Breast epithelium (tissue), 4 donors: ENCODE results near the gene FADD. TPM values are rescaled to one million over a fixed set of nuclear protein-coding genes. Genes with fewer than 3 reads are reported as not detected.

Experiments used
- DNase-seq, 2 donors: peaks; one replicate each; pipeline ENCODE4 v3.0.0-alpha.2; 2019; ENCODE audit warnings: low spot score in 2 of 2
- H3K27ac ChIP-seq, 2 donors: fragments of 200-600 bp; sonication (generic) in 1 of 2; one replicate each; pipeline ENCODE4 v1.5.1; 2016 to 2019; ENCODE audit warnings: mild to moderate bottlenecking in 1 of 2
- H3K27me3 ChIP-seq, 2 donors: fragments of 200-600 bp; sonication (generic) in 1 of 2; one replicate each; pipeline versions ENCODE4 v1.5.1 to v1.6.0; 2017 to 2019; ENCODE audit warnings: control low read depth in 1 of 2, mild to moderate bottlenecking in 1 of 2
- H3K36me3 ChIP-seq: fragments of 200-600 bp; one replicate; pipeline ENCODE4 v1.5.1; 2019
- H3K4me1 ChIP-seq, 2 donors: fragments of 200-600 bp; sonication (generic); one replicate each; pipeline ENCODE4 v1.5.1; 2016 to 2019; ENCODE audit warnings: control low read depth in 1 of 2
- H3K4me3 ChIP-seq, 3 donors: fragments of 200-600 bp; sonication (generic); 1 replicate in 2 of 3; 2 replicates in 1 of 3; pipeline ENCODE4 v1.5.1; 2016 to 2019; ENCODE audit warnings: mild to moderate bottlenecking in 3 of 3, moderate library complexity in 2 of 3
- H3K9me3 ChIP-seq, 2 donors: fragments of 200-600 bp; sonication (generic) in 1 of 2; one replicate each; pipeline ENCODE4 v1.5.1; 2016 to 2019; ENCODE audit warnings: control low read depth in 1 of 2
- POLR2A ChIP-seq: fragments of 450-650 bp; IDR thresholded peaks from one replicate; pipeline ENCODE4 v1.6.1; 2016; ENCODE audit warnings: antibody characterized with exemption, mild to moderate bottlenecking, moderate library complexity
- POLR2AphosphoS5 ChIP-seq, 3 donors: sonication (generic); formaldehyde crosslinking; IDR thresholded peaks; one replicate each; pipeline ENCODE4 v1.6.1; 2017; ENCODE audit warnings: antibody characterized with exemption in 3 of 3
- intact Hi-C: fragments of 100-400 bp; cut with DNase I; formaldehyde crosslinking; loops from one replicate; pipeline ENCODE4 v1.15.1; 2023; ENCODE audit warnings: low total_unique reads
- total RNA-seq, 3 donors: library from RNA; depleted of rRNA; stranded (reverse); fragments of >200 nt; gene quantifications; one replicate each; pipeline ENCODE4 v1.1.0, GENCODE V29; 2016
- TF ChIP-seq, protein P1 (sequence below), 3 donors: fragments of 450-650 bp; IDR thresholded peaks; one replicate each; pipeline ENCODE4 v1.5.1; 2016 to 2017; ENCODE audit warnings: antibody characterized with exemption in 3 of 3, mild to moderate bottlenecking in 3 of 3, moderate library complexity in 3 of 3

FADD gene, protein sequence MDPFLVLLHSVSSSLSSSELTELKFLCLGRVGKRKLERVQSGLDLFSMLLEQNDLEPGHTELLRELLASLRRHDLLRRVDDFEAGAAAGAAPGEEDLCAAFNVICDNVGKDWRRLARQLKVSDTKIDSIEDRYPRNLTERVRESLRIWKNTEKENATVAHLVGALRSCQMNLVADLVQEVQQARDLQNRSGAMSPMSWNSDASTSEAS
- 10 to 100 TPM; 17.6 to 33.1 (median 30.2) TPM for total RNA-seq

DNA sequence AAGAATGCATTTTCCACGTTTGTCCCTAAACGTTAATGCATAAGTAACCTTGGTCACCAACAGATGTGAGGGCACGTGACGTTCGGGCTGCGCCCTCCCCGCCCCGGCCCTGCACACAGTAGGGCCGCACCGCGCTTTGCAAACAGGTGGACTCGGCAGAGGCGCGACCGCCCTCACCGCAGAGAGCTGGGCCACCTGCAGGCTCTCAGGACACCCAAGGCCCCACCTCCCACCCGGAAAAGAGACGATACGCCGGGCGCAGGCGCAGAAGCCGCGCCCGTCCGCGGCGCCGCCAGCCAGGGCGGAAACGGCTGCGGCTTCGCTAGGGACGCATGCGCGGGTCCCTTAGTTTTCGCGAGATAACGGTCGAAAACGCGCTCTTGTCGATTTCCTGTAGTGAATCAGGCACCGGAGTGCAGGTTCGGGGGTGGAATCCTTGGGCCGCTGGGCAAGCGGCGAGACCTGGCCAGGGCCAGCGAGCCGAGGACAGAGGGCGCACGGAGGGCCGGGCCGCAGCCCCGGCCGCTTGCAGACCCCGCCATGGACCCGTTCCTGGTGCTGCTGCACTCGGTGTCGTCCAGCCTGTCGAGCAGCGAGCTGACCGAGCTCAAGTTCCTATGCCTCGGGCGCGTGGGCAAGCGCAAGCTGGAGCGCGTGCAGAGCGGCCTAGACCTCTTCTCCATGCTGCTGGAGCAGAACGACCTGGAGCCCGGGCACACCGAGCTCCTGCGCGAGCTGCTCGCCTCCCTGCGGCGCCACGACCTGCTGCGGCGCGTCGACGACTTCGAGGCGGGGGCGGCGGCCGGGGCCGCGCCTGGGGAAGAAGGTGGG, at the start of gene FADD:
Gene FADD (plus strand): TSS at position 377 of the 831 bp plus-strand sequence. CDS start 164 bp downstream, at position 541.
- peaks cover 6 to 15% of the 10 kb centered on the region in 2 donors for H3K4me1 ChIP-seq
- peak within 1 kb of the TSS; percentile 82 to 98 (median 95) for H3K4me3 ChIP-seq
- peak in 2 of 3 donors; percentile 30 to 73 for TF ChIP-seq POLR2AphosphoS5 (IDR thresholded peaks at IDR 0.05)
- TF ChIP-seq, protein P1, sequence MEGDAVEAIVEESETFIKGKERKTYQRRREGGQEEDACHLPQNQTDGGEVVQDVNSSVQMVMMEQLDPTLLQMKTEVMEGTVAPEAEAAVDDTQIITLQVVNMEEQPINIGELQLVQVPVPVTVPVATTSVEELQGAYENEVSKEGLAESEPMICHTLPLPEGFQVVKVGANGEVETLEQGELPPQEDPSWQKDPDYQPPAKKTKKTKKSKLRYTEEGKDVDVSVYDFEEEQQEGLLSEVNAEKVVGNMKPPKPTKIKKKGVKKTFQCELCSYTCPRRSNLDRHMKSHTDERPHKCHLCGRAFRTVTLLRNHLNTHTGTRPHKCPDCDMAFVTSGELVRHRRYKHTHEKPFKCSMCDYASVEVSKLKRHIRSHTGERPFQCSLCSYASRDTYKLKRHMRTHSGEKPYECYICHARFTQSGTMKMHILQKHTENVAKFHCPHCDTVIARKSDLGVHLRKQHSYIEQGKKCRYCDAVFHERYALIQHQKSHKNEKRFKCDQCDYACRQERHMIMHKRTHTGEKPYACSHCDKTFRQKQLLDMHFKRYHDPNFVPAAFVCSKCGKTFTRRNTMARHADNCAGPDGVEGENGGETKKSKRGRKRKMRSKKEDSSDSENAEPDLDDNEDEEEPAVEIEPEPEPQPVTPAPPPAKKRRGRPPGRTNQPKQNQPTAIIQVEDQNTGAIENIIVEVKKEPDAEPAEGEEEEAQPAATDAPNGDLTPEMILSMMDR (IDR thresholded peaks at IDR 0.05) = no peak
- peak; percentile 56 for TF ChIP-seq POLR2A
- peak within 1 kb of the TSS; percentile 90 to 94 for H3K27ac ChIP-seq
- intact Hi-C loops = loop anchor here (2.0 to 10.0 kb wide), 2 partner anchors 52 to 68 kb away; partner anchors contain the start of gene PPFIA1
- DNase-seq = peak; percentile 83 to 88
- H3K36me3 ChIP-seq = peaks cover 5% of the 10 kb centered on the region
- H3K27me3 ChIP-seq = no peaks in the 10 kb centered on the region
- no peaks in the 10 kb centered on the region for H3K9me3 ChIP-seq

DNA sequence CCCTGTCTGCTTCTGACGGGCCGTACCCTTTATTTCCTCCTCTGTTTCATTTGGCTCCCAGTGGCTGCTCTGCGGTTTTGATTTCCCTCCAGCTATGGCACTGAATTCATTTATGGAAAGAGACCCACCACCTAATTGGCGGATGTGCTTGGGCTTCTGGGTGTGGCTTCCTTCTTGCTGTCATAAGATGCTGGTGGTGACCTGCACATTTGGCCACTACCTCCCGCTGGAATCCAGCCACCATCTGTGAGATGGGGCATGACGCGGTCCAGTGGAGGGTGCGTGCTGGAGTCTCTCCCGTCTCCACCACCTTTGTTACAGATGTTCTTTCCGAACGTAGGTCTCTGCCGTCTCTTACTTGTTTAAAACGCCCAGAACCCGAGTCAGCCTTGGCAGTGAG, 47.7 kb upstream of the FADD start:
- Histone ChIP-seq H3K27me3 (no peaks in the 10 kb centered on the region), H3K4me3 (peak overlapping the region in 2 of 3 donors; percentile 15 to 46), H3K4me1 (peaks cover 6 to 11% of the 10 kb centered on the region in 2 donors), H3K36me3 (no peaks in the 10 kb centered on the region), H3K9me3 (no peaks in the 10 kb centered on the region), H3K27ac (peak overlapping the region; percentile 93 to 94)
- intact Hi-C loops = no loop called here
- TF ChIP-seq, protein P1 (IDR thresholded peaks at IDR 0.05) = no peak
- TF ChIP-seq POLR2AphosphoS5 (IDR thresholded peaks at IDR 0.05) = peak in 2 of 3 donors; percentile 24 to 74
- DNase-seq = peak; percentile 78 to 97

DNA sequence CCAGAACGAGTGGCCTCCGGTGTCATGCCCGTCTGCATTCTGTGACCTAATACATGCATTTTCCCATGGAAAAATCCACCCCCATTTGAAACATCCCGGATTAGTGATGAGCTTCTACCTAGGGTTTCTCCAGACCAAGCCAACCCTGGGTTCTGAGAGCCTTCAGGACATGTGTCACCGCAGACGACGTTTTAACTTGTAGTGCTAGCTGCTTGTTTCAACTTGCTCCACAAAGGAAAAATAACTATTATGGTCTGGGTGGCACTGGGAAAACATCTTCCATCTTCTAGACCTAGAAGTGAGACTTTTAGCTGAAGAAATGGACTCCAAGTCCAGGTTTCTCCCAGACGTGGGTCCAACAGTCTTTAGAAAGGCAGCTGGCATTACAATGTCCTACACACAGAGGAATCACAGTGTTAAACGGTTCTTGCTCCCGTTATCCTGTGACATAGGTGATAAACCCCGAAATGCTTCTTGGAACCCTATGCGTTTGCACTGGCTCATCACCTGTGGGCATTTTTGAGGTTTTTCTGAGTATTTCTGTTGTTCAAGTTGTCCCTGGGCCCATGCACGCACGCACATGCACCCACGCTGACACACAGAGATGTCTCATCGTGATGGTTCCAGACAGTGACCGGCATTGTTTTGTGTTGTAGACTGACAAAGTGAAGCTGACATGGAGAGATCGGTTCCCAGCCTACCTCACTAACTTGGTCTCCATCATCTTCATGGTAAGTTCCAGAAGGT, 46.6 kb upstream of the FADD start:
- TF ChIP-seq POLR2AphosphoS5 (IDR thresholded peaks at IDR 0.05) = no peak
- TF ChIP-seq, protein P1 (IDR thresholded peaks at IDR 0.05) = no peak
- TF ChIP-seq POLR2A = no peak
- peak in 1 of 2 donors; percentile 84 for DNase-seq
- peak overlapping the region; percentile 93 to 94 for H3K27ac ChIP-seq
- no peak overlapping the region for H3K4me3 ChIP-seq
- H3K36me3 ChIP-seq = no peaks in the 10 kb centered on the region
- peaks cover 6 to 11% of the 10 kb centered on the region in 2 donors for H3K4me1 ChIP-seq
- intact Hi-C loops = no loop called here
- H3K27me3 ChIP-seq = no peaks in the 10 kb centered on the region
- H3K9me3 ChIP-seq = no peaks in the 10 kb centered on the region

DNA sequence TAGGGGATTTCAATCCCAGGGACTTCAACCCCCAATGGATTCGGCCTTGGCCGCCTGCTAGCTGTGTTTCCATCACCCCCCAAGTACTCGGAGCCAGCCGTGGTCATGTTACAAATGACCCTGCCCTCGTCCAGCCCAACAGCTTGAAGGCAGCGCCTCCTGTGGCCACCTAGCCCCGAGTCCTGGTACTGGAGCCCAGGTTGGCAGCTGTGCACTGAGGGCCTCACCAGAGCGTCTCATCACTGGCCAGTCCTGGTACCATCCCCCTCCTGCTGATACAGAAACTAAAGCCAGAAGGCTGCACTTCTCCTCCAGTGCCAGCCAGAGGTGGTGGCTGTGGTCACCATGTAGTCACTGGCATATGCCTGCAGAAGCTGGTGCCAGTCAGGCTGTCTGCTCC, 44.9 kb upstream of the FADD start:
- Histone ChIP-seq H3K4me1 (peaks cover 6 to 11% of the 10 kb centered on the region in 2 donors), H3K9me3 (no peaks in the 10 kb centered on the region), H3K4me3 (no peak overlapping the region), H3K27ac (peak overlapping the region; percentile 76 to 80), H3K36me3 (no peaks in the 10 kb centered on the region), H3K27me3 (no peaks in the 10 kb centered on the region)
- TF ChIP-seq POLR2A (no peak), POLR2AphosphoS5 (IDR thresholded peaks at IDR 0.05) (no peak)
- TF ChIP-seq, protein P1 (IDR thresholded peaks at IDR 0.05) = no peak
- DNase-seq = no peak
- intact Hi-C loops = no loop called here
